ENCODE results near the gene ANO1.

DNA sequence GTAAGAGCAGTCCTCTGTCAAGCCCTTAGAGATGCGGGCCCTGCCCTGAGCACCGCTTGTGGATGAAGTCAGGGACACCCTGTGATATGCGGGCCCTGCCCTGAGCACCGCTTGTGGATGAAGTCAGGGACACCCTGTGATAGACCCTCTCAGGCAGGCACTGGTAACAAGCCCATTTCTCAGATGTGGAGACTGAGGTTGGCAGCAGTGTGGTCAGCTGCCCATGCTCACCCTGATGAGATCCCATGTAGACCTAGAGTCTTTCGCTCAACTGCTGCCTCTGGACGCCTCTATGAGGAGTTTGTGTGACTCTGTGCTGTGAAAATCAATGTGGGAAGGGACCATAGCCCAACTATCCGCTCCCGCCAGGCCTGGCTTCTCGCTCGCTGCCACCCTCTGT lies 66.1 kb downstream of the ANO1 start:
- TF ChIP-seq SPI1 (IDR thresholded peaks at IDR 0.05; ENCODE audit: low read depth, low read length) (no peak), POLR2A (IDR thresholded peaks at IDR 0.05; ENCODE audit: low read depth, low read length) (no peak)

Measured in GM12891 (cell line).